Left ventricle myocardium inferior (tissue), 1 donor: ENCODE measurements around the gene PHLPP1. TPM values are rescaled to one million over a fixed set of nuclear protein-coding genes. Genes with fewer than 3 reads are reported as not detected.

Experiments
- DNase-seq: peaks from one replicate; pipeline ENCODE4 v3.0.0-alpha.2; 2020
- H3K27ac ChIP-seq: fragments of 200-600 bp; replicated peaks from 2 replicates; pipeline ENCODE4 v1.8.0; 2021
- H3K27me3 ChIP-seq: fragments of 200-600 bp; 2 replicates; pipeline ENCODE4 v1.8.0; 2021; ENCODE audit warnings: low read depth
- H3K36me3 ChIP-seq: fragments of 200-600 bp; 2 replicates; pipeline ENCODE4 v1.8.0; 2021
- H3K4me1 ChIP-seq: fragments of 200-600 bp; 2 replicates; pipeline ENCODE4 v1.8.0; 2021
- H3K4me3 ChIP-seq: fragments of 200-600 bp; 2 replicates; pipeline ENCODE4 v1.8.0; 2021; ENCODE audit warnings: mild to moderate bottlenecking, moderate library complexity
- H3K9me3 ChIP-seq: fragments of 200-600 bp; replicated peaks from 2 replicates; pipeline ENCODE4 v1.8.0; 2021
- intact Hi-C: fragments of 100-400 bp; cut with micrococcal nuclease; formaldehyde crosslinking; loops from one replicate; pipeline ENCODE4 v1.11.0; 2022
- total RNA-seq: library from RNA; stranded (reverse); fragmentation: NEBNext Ultra II Directional; extraction: Animal tissue kit (Norgen Biotek cat#: 25700); gene quantifications from one replicate; pipeline ENCODE4 v1.2.1, GENCODE V29; 2021
- TF ChIP-seq, protein P1 (sequence below): fragments of 200-600 bp; IDR thresholded peaks from 2 replicates; pipeline ENCODE4 v1.8.0; 2021; ENCODE audit warnings: antibody characterized with exemption, mild to moderate bottlenecking, borderline replicate concordance
- donor health status: DM: no; HTN: yes; CAD: no; lungs with severe emphysema.

PHLPP1 gene
- total RNA-seq, 1 donor from 2014 or later = 5.9 TPM

GRCh38 chr18:62751977-62752376 is 36.6 kb downstream of the PHLPP1 start:
- Histone ChIP-seq H3K4me1 (peaks cover 31% of the 10 kb centered on the region), H3K9me3 (peaks cover 6% of the 10 kb centered on the region), H3K27me3 (no peaks in the 10 kb centered on the region), H3K4me3 (no peak overlapping the region), H3K36me3 (no peaks in the 10 kb centered on the region), H3K27ac (peak overlapping the region; percentile 55)
- TF ChIP-seq, protein P1, sequence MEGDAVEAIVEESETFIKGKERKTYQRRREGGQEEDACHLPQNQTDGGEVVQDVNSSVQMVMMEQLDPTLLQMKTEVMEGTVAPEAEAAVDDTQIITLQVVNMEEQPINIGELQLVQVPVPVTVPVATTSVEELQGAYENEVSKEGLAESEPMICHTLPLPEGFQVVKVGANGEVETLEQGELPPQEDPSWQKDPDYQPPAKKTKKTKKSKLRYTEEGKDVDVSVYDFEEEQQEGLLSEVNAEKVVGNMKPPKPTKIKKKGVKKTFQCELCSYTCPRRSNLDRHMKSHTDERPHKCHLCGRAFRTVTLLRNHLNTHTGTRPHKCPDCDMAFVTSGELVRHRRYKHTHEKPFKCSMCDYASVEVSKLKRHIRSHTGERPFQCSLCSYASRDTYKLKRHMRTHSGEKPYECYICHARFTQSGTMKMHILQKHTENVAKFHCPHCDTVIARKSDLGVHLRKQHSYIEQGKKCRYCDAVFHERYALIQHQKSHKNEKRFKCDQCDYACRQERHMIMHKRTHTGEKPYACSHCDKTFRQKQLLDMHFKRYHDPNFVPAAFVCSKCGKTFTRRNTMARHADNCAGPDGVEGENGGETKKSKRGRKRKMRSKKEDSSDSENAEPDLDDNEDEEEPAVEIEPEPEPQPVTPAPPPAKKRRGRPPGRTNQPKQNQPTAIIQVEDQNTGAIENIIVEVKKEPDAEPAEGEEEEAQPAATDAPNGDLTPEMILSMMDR = no peak
- DNase-seq = no peak
- intact Hi-C loops = no loop called here

- Histone ChIP-seq H3K27me3 (no peaks in the 10 kb centered on the region), H3K27ac (no peak overlapping the region), H3K9me3 (peaks cover 6% of the 10 kb centered on the region), H3K4me1 (peaks cover 31% of the 10 kb centered on the region), H3K4me3 (no peak overlapping the region), H3K36me3 (no peaks in the 10 kb centered on the region)
- intact Hi-C loops = no loop called here
- DNase-seq = no peak
- TF ChIP-seq, protein P1 = no peak
These were observed 38.7 kb downstream of the PHLPP1 start for GRCh38 chr18:62754026-62754425.

- Histone ChIP-seq H3K27ac (no peak overlapping the region), H3K27me3 (no peaks in the 10 kb centered on the region), H3K4me3 (no peak overlapping the region), H3K9me3 (peaks cover 6% of the 10 kb centered on the region), H3K4me1 (peaks cover 26% of the 10 kb centered on the region), H3K36me3 (no peaks in the 10 kb centered on the region)
- no peak for DNase-seq
- intact Hi-C loops = no loop called here
- TF ChIP-seq, protein P1 = no peak
These were observed 40.1 kb downstream of the PHLPP1 start for GRCh38 chr18:62755454-62755853.

DNA sequence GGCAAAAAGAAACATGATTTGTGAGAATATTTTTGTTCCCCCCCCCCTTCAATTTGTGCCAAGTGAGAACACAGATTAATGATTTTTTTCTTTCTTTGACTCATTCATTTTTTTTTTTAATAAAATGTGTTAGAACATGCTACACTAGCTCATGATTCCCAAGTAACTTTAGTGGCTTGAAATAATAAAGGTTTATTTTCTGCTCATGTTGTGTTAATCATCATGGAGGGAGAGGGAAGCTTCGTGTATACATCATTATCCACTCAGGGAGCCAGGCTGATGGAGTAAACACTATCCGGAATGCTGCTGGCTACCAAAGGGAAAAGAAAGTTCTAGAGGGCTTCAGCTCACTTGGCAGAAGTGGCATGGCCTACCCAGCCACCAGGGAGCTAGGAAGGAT is 40.6 kb downstream of the PHLPP1 start:
- no peak for DNase-seq
- Histone ChIP-seq H3K4me1 (peaks cover 21% of the 10 kb centered on the region), H3K36me3 (no peaks in the 10 kb centered on the region), H3K4me3 (no peak overlapping the region), H3K9me3 (peaks cover 6% of the 10 kb centered on the region), H3K27ac (no peak overlapping the region), H3K27me3 (no peaks in the 10 kb centered on the region)
- TF ChIP-seq, protein P1 = no peak
- intact Hi-C loops = no loop called here

GRCh38 chr18:62757399-62758010 is 42.2 kb downstream of the PHLPP1 start:
- Histone ChIP-seq H3K9me3 (peaks cover 6% of the 10 kb centered on the region), H3K27ac (no peak overlapping the region), H3K4me3 (no peak overlapping the region), H3K27me3 (no peaks in the 10 kb centered on the region), H3K36me3 (no peaks in the 10 kb centered on the region), H3K4me1 (peaks cover 5% of the 10 kb centered on the region)
- intact Hi-C loops = no loop called here
- no peak for DNase-seq
- TF ChIP-seq, protein P1 = no peak
